Endothelial cell of umbilical vein (primary cell): ENCODE data around the gene PPP1CA. TPM values are rescaled to one million over a fixed set of nuclear protein-coding genes. Genes with fewer than 3 reads are reported as not detected.
A peak's percentile ranks its signal among the peaks of the same experiment; 100 is the strongest.

Experiments used
- BruUV-seq: library from RNA; stranded (reverse); fragments of 400-500 nt; replicated peaks from 2 replicates; lab custom pipeline; 2021; lab: Mats Ljungman, UMichigan
- CTCF ChIA-PET: fragments of 300-600, 350-600 bp; sonication (Branson Sonifier 250); formaldehyde crosslinking; loops from one replicate; lab custom pipeline; 2021; ENCODE audit warnings: antibody characterized with exemption, inconsistent platforms; lab: Charles Lee
- POLR2A ChIA-PET: fragments of 300-600, 350-600 bp; sonication (Branson Sonifier 250); formaldehyde crosslinking; loops from one replicate; lab custom pipeline; 2021; ENCODE audit warnings: antibody characterized with exemption, inconsistent platforms; lab: Charles Lee
- DNase-seq: peaks from one replicate; pipeline ENCODE4 v3.0.0-alpha.2; 2011; ENCODE audit warnings: low read depth, low spot score
- FAIRE-seq: peaks from 2 replicates; lab custom pipeline; 2011; peaks lifted over from hg19 to GRCh38; lab: Jason Lieb, UNC
- H2AFZ ChIP-seq: 2 replicates; pipeline ENCODE4 v1.6.0; 2012; ENCODE audit warnings: low read depth, low read length, control low read depth, inconsistent platforms
- H3K27ac ChIP-seq: 2 replicates; pipeline ENCODE4 v1.5.1; 2011; ENCODE audit warnings: low read depth, mild to moderate bottlenecking, control low read depth, low read length, moderate library complexity; ENCODE audit not compliant: insufficient read depth
- H3K27me3 ChIP-seq, 2 experiments: 2 replicates each; pipeline versions ENCODE4 v1.6.0 to v1.6.1; 2011; ENCODE audit warnings: low read length in 2 of 2, mixed read lengths in 1 of 2; ENCODE audit not compliant: control insufficient read depth in 2 of 2, insufficient read depth in 2 of 2
- H3K36me3 ChIP-seq, 2 experiments: 2 replicates in 1 of 2; 3 replicates in 1 of 2; pipeline ENCODE4 v1.5.1; 2011; ENCODE audit warnings: low read length in 2 of 2, mild to moderate bottlenecking in 1 of 2, moderate library complexity in 1 of 2; ENCODE audit not compliant: control insufficient read depth in 2 of 2, insufficient read depth in 2 of 2; ENCODE audit errors: extremely low read depth in 1 of 2
- H3K4me1 ChIP-seq: 3 replicates; pipeline ENCODE4 v1.5.1; 2011; ENCODE audit warnings: mild to moderate bottlenecking, low read length; ENCODE audit not compliant: control insufficient read depth, insufficient read depth; ENCODE audit errors: extremely low read depth
- H3K4me2 ChIP-seq: 2 replicates; pipeline ENCODE4 v1.6.1; 2011; ENCODE audit warnings: low read length, control low read depth, mixed read lengths; ENCODE audit not compliant: insufficient read depth
- H3K4me3 ChIP-seq, 3 experiments: fragments of 200-600 bp in 1 of 3; sonication (generic), shearing (Covaris generic) in 1 of 3; replicated peaks in 1 of 3; 2 replicates each; pipeline ENCODE4 v1.5.1; 2011 to 2016; ENCODE audit warnings: control low read depth in 3 of 3, low read length in 3 of 3, mild to moderate bottlenecking in 2 of 3, inconsistent platforms in 1 of 3, low read depth in 1 of 3, moderate library complexity in 1 of 3; ENCODE audit not compliant: insufficient read depth in 1 of 3
- H3K79me2 ChIP-seq: 2 replicates; pipeline ENCODE4 v1.6.0; 2012; ENCODE audit warnings: low read length, inconsistent platforms; ENCODE audit not compliant: control insufficient read depth, insufficient read depth
- H3K9ac ChIP-seq: replicated peaks from 2 replicates; pipeline ENCODE3; 2011; ENCODE audit warnings: low read length, control low read depth; ENCODE audit not compliant: insufficient read depth; ENCODE audit errors: extremely low read depth
- H3K9me1 ChIP-seq: replicated peaks from 3 replicates; pipeline ENCODE4 v1.6.0; 2011; ENCODE audit warnings: mild to moderate bottlenecking, low read length; ENCODE audit not compliant: control insufficient read depth, insufficient read depth; ENCODE audit errors: extremely low read depth
- H3K9me3 ChIP-seq: replicated peaks from 2 replicates; pipeline ENCODE4 v1.5.1; 2012; ENCODE audit warnings: low read length, inconsistent platforms; ENCODE audit not compliant: control insufficient read depth, insufficient read depth
- H4K20me1 ChIP-seq: replicated peaks from 2 replicates; pipeline ENCODE3; 2011; ENCODE audit warnings: mild to moderate bottlenecking, low read length; ENCODE audit not compliant: control insufficient read depth, insufficient read depth; ENCODE audit errors: extremely low read depth
- FOS ChIP-seq: IDR thresholded peaks from 2 replicates; pipeline ENCODE4 v1.6.1; 2011; ENCODE audit warnings: mild to moderate bottlenecking, low read length, moderate library complexity, borderline replicate concordance; ENCODE audit not compliant: insufficient read depth
- GATA2 ChIP-seq: IDR thresholded peaks from 2 replicates; pipeline ENCODE4 v1.7.0; 2011; ENCODE audit warnings: low read depth, mild to moderate bottlenecking, moderate library complexity, mixed read lengths, low read length; ENCODE audit not compliant: insufficient read length, insufficient read depth
- JUN ChIP-seq: IDR thresholded peaks from 2 replicates; pipeline ENCODE4 v1.6.1; 2011; ENCODE audit warnings: borderline replicate concordance, low read depth; ENCODE audit not compliant: insufficient read length, insufficient read depth
- POLR2AphosphoS5 ChIP-seq: IDR thresholded peaks from 2 replicates; pipeline ENCODE4 v1.6.1; 2012; ENCODE audit warnings: low read depth, mild to moderate bottlenecking, control low read depth, low read length, moderate library complexity; ENCODE audit not compliant: insufficient read depth
- dilution Hi-C: fragments of 300-500 bp; cut with MboI; formaldehyde crosslinking; loops from one replicate; pipeline ENCODE4 v1.15.0; 2019; ENCODE audit warnings: low sequenced_read_pairs; ENCODE audit not compliant: extremely low pct_ligation_motif_present
- intact Hi-C: fragments of 100-400 bp; cut with micrococcal nuclease; formaldehyde crosslinking; loops from one replicate; pipeline ENCODE4 v1.10.0; 2022
- polyA plus RNA-seq, 4 experiments: library from polyadenylated mRNA; depleted of rRNA in 3 of 4; stranded (reverse) in 3 of 4; unstranded in 1 of 4; fragments of >200 nt; gene quantifications; 2 replicates each; pipeline versions ENCODE4 v1.2.1 to v1.2.3, GENCODE V29; 2011 to 2012; ENCODE audit warnings: missing spikeins in 1 of 4
- total RNA-seq: library from RNA; stranded (reverse); gene quantifications from 2 replicates; pipeline ENCODE4 v1.2.3, GENCODE V29; 2021
- TF ChIP-seq, protein P1 (sequence below), 2 donors: IDR thresholded peaks; 1 replicate in 1 of 2; 2 replicates in 1 of 2; pipeline ENCODE4 v1.5.1; 2011; ENCODE audit warnings: low read length in 2 of 2, mild to moderate bottlenecking in 2 of 2, moderate library complexity in 2 of 2, control low read depth in 1 of 2, inconsistent platforms in 1 of 2, low read depth in 1 of 2; ENCODE audit not compliant: insufficient read depth in 1 of 2; ENCODE audit errors: extremely low read depth in 1 of 2

Gene PPP1CA
- total and polyA plus RNA-seq, 2 donors (not counting 3 experiments of a cell fraction or from before 2014, with no cell fraction given) = 192 to 419 TPM

- H3K79me2 ChIP-seq = peaks cover 4% of the 10 kb centered on the region
- H3K9me3 ChIP-seq = no peaks in the 10 kb centered on the region
- H4K20me1 ChIP-seq = no peaks in the 10 kb centered on the region
- TF ChIP-seq, protein P1, sequence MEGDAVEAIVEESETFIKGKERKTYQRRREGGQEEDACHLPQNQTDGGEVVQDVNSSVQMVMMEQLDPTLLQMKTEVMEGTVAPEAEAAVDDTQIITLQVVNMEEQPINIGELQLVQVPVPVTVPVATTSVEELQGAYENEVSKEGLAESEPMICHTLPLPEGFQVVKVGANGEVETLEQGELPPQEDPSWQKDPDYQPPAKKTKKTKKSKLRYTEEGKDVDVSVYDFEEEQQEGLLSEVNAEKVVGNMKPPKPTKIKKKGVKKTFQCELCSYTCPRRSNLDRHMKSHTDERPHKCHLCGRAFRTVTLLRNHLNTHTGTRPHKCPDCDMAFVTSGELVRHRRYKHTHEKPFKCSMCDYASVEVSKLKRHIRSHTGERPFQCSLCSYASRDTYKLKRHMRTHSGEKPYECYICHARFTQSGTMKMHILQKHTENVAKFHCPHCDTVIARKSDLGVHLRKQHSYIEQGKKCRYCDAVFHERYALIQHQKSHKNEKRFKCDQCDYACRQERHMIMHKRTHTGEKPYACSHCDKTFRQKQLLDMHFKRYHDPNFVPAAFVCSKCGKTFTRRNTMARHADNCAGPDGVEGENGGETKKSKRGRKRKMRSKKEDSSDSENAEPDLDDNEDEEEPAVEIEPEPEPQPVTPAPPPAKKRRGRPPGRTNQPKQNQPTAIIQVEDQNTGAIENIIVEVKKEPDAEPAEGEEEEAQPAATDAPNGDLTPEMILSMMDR (IDR thresholded peaks at IDR 0.05; ENCODE audit: extremely low read depth in 1 of 2, insufficient read depth in 1 of 2, low read depth in 1 of 2, low read length in 2 of 2) = peak; percentile 52 to 77
- no peak for TF ChIP-seq FOS
- no peak for TF ChIP-seq GATA2
- TF ChIP-seq POLR2AphosphoS5 = no peak
- no peak for TF ChIP-seq JUN
- dilution Hi-C loops = no loop called here
- intact Hi-C loops = loop anchor here (1.0 kb wide), 1 partner anchor 117 kb away; no protein-coding TSS in a partner anchor
- ChIA-PET POLR2A (no interaction called here), CTCF (interaction anchor here (0.6 to 4.8 kb wide), 19 partner anchors 8 to 1288 kb away, joined by 3 to 32 read pairs (median 5); partner anchors contain the start of genes PITPNM1, POLD4 and PPP1CA)
- peaks cover 0 to 2% of the 10 kb centered on the region in 2 experiments for H3K36me3 ChIP-seq
- no peak overlapping the region for H3K4me3 ChIP-seq
- H3K9me1 ChIP-seq = no peaks in the 10 kb centered on the region
- FAIRE-seq (peak; percentile 72), DNase-seq (no peak)
- H3K4me1 ChIP-seq = peaks cover 10% of the 10 kb centered on the region
- no peak overlapping the region for H3K9ac ChIP-seq
- H3K27ac ChIP-seq = no peak overlapping the region
- H3K4me2 ChIP-seq = no peak overlapping the region
- BruUV-seq = no TSS peak
- no peak overlapping the region for H2AFZ ChIP-seq
- H3K27me3 ChIP-seq = no peaks in the 10 kb centered on the region
Observed at GRCh38 chr11:67389477-67389876, 12.2 kb downstream of the PPP1CA start.

- intact Hi-C loops = no loop called here
- no peak for FAIRE-seq
- CTCF ChIA-PET = interaction anchor here (4.7 to 19.7 kb wide), 2 partner anchors 32 to 41 kb away, joined by 26 to 1051 read pairs; partner anchors contain the start of gene POLD4
Observed at GRCh38 chr11:67387518-67387917, 14.1 kb downstream of the PPP1CA start.

More at GRCh38 chr11:67387518-67387917, 14.1 kb downstream of the PPP1CA start:
- dilution Hi-C loops = no loop called here
- H3K9me3 ChIP-seq = no peaks in the 10 kb centered on the region
- H3K9ac ChIP-seq = no peak overlapping the region
- no peak overlapping the region for H3K4me2 ChIP-seq
- TF ChIP-seq FOS = no peak
- H3K27ac ChIP-seq = no peak overlapping the region
- no peak for DNase-seq
- peaks cover 8% of the 10 kb centered on the region for H3K4me1 ChIP-seq
- POLR2A ChIA-PET = no interaction called here
- H2AFZ ChIP-seq = no peak overlapping the region
- H3K27me3 ChIP-seq = no peaks in the 10 kb centered on the region
- no peaks in the 10 kb centered on the region for H3K9me1 ChIP-seq
- BruUV-seq = no TSS peak
- no peak overlapping the region for H3K4me3 ChIP-seq
- H4K20me1 ChIP-seq = no peaks in the 10 kb centered on the region
- H3K79me2 ChIP-seq = peaks cover 4% of the 10 kb centered on the region
- H3K36me3 ChIP-seq = no peaks in the 10 kb centered on the region
